Measurements from ENCODE around the gene ANKRD24.
"Not testable (repeated sequence)": the region's sequence is repeated elsewhere in the genome, so short reads cannot be mapped to it uniquely, and the experiment has no call there.

ANKRD24 gene

GRCh38 chr19:4230237-4230636 lies 47.7 kb downstream of the ANKRD24 start:
- DNase-seq (ENCODE audit: low read depth) = not testable (repeated sequence)

DNA sequence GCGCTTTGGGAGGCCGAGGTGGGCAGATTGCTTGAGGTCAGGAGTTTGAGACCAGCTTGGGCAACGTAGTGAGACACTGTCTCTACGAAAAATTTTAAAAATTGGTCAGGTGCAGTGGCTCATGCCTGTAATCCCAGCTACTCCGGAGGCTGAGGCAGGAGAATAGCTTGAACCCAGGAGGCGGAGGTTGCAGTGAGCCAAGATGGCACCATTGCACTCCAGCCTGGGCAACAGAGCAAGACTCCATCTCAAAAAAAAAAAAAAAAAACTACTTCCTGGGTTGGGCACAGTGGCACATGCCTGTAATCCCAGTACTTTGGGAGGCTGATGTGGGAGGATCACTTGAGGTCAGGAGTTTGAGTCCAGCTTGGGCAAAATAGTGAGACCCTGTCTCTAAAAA lies 49.0 kb downstream of the ANKRD24 start:
- not testable (repeated sequence) for DNase-seq (ENCODE audit: low read depth)

- not testable (repeated sequence) for DNase-seq (ENCODE audit: low read depth)
These were observed 49.6 kb downstream of the ANKRD24 start for GRCh38 chr19:4232139-4232538.

- no peak for DNase-seq (ENCODE audit: low read depth)
These were observed 50.3 kb downstream of the ANKRD24 start for GRCh38 chr19:4232614-4233281.

- DNase-seq (ENCODE audit: low read depth) = peak; percentile 63
These were observed 50.9 kb downstream of the ANKRD24 start for GRCh38 chr19:4233282-4233853.

- DNase-seq (ENCODE audit: low read depth) = no peak
These were observed 51.8 kb downstream of the ANKRD24 start for GRCh38 chr19:4234142-4234861.

GRCh38 chr19:4234862-4235201 lies 52.3 kb downstream of the ANKRD24 start:
- no peak for DNase-seq (ENCODE audit: low read depth)

DNA sequence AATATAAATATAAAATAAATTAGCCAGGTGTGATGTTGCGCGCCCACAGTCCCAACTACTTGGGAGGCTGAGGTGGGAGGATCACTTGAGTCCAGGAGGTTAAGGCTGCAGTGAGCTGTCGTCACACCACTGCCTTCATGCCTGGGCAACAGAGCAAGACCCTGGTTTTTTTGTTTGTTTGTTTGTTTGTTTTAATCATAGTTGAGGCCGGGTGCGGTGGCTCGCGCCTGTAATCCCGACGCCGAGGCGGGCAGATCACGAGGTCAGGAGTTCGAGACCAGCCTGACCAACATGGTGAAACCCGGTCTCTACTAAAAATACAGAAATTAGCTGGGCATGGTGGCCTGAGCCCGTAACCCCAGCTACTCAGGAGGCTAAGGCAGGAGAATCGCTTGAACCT lies 55.0 kb downstream of the ANKRD24 start:
- DNase-seq (ENCODE audit: low read depth) = not testable (repeated sequence)

GRCh38 chr19:4238831-4239230 lies 56.3 kb downstream of the ANKRD24 start:
- DNase-seq (ENCODE audit: low read depth) = no peak

- no peak for DNase-seq (ENCODE audit: low read depth)
These were observed 59.4 kb downstream of the ANKRD24 start for GRCh38 chr19:4241824-4242430.

DNA sequence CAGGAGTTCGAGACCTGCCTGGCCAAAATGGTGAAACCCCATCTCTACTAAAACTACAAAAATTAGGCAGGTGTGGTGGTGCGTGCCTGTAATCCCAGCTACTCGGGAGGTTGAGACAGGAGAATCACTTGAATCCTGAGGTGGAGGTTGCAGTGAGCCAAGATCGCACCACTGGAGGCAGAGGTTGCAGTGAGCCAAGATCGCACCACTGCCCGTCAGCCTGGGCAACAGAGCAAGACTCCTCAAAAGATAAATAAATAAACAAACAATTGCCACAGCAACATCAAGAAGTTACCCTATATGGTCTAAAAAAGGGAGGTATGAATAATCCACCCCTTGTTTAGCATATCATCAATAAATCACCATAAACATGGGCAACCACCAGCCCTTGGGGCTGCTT lies 63.4 kb downstream of the ANKRD24 start:
- DNase-seq (ENCODE audit: low read depth) = not testable (repeated sequence)

GRCh38 chr19:4246767-4247593 lies 64.5 kb downstream of the ANKRD24 start, which contains the start of gene YJU2:
Gene YJU2 (plus strand): TSS chr19:4247080. CDS start chr19:4247147, 67 bp downstream.
- peak; percentile 98 for DNase-seq (ENCODE audit: low read depth)

DNA sequence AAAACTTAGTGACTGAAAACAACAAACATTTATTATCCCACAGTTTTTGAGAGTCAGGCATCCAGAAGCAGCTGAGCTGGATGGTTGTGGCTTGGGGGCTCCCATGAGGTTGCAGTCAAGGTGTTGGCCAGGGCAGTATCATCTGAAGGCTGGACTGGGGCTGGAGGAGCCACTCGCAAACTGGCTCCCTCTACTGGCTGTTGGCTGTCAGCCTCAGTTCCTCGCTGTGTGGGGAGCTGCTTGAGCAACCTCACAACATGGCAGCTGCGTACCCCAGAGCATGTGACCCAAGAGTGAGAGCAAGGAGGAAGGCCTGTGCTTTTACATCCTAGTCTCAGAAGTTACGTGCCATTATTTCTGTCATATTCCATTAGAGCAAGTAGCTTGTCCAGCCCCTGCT lies 74.1 kb downstream of the ANKRD24 start:
- DNase-seq (ENCODE audit: low read depth) = no peak

DNA sequence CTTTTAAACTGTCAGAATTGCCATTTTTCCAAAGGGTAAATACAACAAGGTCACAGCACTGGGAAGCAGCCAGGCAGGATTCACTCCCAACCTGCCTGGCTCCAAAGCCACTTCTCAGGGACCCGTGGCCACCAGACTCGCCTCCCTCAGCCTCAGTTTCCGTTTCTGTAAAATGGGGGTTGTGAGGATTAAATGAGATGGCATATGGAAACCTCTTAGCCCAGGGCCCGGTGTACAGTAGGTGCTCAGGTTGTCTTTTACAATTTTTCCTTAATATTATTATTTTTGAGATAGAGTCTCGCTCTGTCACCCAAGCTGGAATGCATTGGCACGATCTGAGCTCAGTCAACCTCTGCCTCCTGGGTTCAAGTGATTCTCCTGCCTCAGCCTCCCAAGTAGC lies 74.5 kb downstream of the ANKRD24 start:
- DNase-seq (ENCODE audit: low read depth) = no peak

GRCh38 chr19:4258181-4258580 lies 75.7 kb downstream of the ANKRD24 start:
- no peak for DNase-seq (ENCODE audit: low read depth)

- DNase-seq (ENCODE audit: low read depth) = no peak
These were observed 78.2 kb downstream of the ANKRD24 start for GRCh38 chr19:4260613-4261191.

DNA sequence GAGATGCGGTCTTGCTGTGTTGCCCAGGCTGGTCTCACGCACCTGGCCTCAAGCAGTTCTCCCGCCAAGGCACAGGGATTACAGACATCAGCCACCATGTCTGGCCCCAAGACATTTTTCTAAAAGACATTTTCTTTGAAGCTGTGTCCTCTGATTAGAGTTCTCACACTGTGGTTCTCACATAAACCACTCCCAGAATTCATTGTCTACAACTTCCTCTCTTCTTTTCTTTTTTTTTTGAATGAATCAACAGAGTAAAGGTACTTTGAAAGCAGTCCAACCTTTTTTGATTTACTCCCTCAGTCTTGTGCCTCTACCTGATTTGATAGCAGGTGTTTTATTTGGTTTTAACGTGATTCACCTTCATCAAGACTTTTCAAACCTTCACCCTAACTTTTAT lies 82.3 kb downstream of the ANKRD24 start:
- no peak for DNase-seq (ENCODE audit: low read depth)

DNA sequence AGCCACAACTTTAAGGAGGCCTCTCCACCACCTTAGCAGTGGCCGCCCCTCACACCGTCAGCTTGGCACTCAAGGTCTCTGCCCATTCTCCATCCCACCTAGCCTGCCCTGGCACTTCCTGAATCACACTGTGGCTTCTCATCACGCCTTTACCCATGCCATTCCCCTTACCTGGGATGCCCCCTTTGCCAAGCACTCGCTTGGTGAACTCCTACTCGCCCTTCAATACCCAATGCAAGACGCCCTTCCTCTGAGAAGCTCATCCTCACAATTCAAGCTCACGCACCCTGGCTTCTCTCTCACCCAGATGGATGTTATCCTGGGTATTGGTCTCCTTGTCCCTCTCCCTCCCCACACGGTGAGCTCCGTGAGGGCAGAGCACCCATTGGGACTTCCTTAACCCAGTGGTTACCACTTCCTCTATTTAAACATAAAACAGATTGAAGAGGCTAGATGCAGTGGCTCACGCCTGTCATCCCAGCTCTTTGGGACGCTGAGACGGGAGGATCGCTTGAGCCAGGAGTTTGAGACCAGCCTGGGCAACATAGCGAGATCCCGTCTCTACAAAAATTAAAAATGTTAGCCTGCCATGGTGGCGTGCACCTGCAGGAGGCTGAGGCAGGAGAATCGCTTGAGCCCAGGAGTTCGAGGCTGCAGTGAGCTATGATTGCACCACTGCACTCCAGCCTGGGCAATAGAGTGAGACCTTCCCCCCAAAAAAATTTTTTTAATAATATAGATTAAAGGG lies 83.9 kb downstream of the ANKRD24 start:
- no peak for DNase-seq (ENCODE audit: low read depth)

DNA sequence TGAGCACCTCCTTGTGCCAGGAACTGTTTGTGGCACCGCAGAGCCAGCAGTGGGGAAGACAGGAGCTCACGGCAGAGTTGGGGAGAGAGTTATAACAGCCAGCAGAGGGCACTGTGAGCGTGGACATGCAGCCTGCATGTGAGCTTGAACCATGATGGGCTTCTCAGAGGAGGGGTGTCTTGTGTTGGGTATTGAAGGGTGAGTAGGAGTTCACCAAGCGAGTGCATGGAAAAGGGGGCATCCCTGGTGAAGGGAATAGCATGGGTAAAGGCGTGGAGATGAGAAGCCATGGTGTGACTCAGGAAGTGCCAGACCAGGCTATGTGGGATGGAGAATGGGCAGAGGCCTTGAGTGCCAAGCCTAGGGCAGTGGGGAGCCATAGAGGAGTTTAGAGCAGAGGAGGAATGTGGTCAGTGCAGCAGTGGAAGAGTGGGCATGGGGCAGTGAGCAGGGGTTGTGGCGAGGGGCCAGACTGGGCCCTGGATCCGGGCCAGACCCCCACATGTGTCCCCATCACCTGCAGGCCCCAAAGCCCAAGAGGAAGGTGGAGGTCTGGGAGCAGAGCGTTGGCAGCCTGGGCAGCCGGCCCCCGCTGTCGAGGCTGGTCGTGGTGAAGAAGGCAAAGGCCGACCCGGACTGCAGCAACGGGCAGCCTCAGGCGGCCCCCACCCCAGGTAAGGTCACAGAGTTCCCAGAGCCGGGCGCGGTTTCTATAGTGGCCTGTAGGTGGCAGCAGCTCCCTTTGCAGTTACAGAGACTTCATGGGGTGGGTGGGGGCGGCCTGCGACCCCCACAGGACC lies 84.8 kb downstream of the ANKRD24 start:
- DNase-seq (ENCODE audit: low read depth) = peak; percentile 54
